ENCODE data around the gene SMIM45.

The SMIM45 gene

GRCh38 chr22:41910050-41911000, 41.6 kb upstream of the SMIM45 start (continued):
- TF ChIP-seq ZNF425 (CRISPR knock-in tag; conservative IDR thresholded peaks at IDR 0.05) = no peak
- peak; percentile 66; the same call in 1 of the 2 replicates for TF ChIP-seq TEAD1 (CRISPR knock-in tag; IDR thresholded peaks at IDR 0.05)
- TF ChIP-seq RORB (CRISPR knock-in tag; IDR thresholded peaks at IDR 0.05) = no peak
- peak; percentile 67; the same call in 1 of the 2 replicates for TF ChIP-seq ZNF232 (CRISPR knock-in tag; IDR thresholded peaks at IDR 0.05)
- no peak for TF ChIP-seq NFATC4 (CRISPR knock-in tag; IDR thresholded peaks at IDR 0.05)
- no peak for TF ChIP-seq ZNF396 (CRISPR knock-in tag; IDR thresholded peaks at IDR 0.05; ENCODE audit: borderline replicate concordance)
- no peak for TF ChIP-seq ZNF423 (CRISPR knock-in tag; IDR thresholded peaks at IDR 0.05)
- no peak for TF ChIP-seq AR (CRISPR knock-in tag; IDR thresholded peaks at IDR 0.05)
- no peak for TF ChIP-seq CBFB (CRISPR knock-in tag; IDR thresholded peaks at IDR 0.05; ENCODE audit: low read depth)
- no peak for TF ChIP-seq CTCF (IDR thresholded peaks at IDR 0.05)
- no peak for TF ChIP-seq ATF6 (CRISPR knock-in tag; IDR thresholded peaks at IDR 0.05)
- peak; percentile 77; the same call in 1 of the 2 replicates for TF ChIP-seq ARID4B (CRISPR knock-in tag; IDR thresholded peaks at IDR 0.05; ENCODE audit: borderline replicate concordance)
- TF ChIP-seq PREB (CRISPR knock-in tag; IDR thresholded peaks at IDR 0.05; ENCODE audit: borderline replicate concordance) = no peak
- TF ChIP-seq ERG (CRISPR knock-in tag; IDR thresholded peaks at IDR 0.05) = no peak
- no peak for TF ChIP-seq IRF2 (CRISPR knock-in tag; IDR thresholded peaks at IDR 0.05; ENCODE audit: borderline replicate concordance, low read depth)
- no peak; the same call in 1 of the 2 replicates for TF ChIP-seq FOXP1 (CRISPR knock-in tag; IDR thresholded peaks at IDR 0.05; ENCODE audit: borderline replicate concordance)
- peak; percentile 54 for TF ChIP-seq SP1 (CRISPR knock-in tag; conservative IDR thresholded peaks at IDR 0.05)
- TF ChIP-seq ZSCAN18 (CRISPR knock-in tag; IDR thresholded peaks at IDR 0.05) = no peak
- TF ChIP-seq ZNF416 (CRISPR knock-in tag; IDR thresholded peaks at IDR 0.05) = 0 out of 2 replicates have a peak, but pooled peaks have one; percentile 55
- TF ChIP-seq JAZF1 (CRISPR knock-in tag; IDR thresholded peaks at IDR 0.05) = no peak
